GM23338 (cell line): ENCODE results near the gene CSDE1. TPM values are rescaled to one million over a fixed set of nuclear protein-coding genes. Genes with fewer than 3 reads are reported as not detected.

Experiments
- ATAC-seq: fragments of 200-7000 bp; cut with Tn5 transposase; 3 replicates; pipeline ENCODE4 v1.9.1; 2020
- DNase-seq: peaks from one replicate; pipeline ENCODE4 v3.0.0-alpha.2; 2015; ENCODE audit warnings: low spot score
- H2AFZ ChIP-seq: fragments of 200-600 bp; sonication (generic); 2 replicates; pipeline ENCODE4 v1.8.0; 2016; ENCODE audit warnings: antibody characterized with exemption, mild to moderate bottlenecking, moderate library complexity
- H3F3A ChIP-seq: fragments of 200-600 bp; sonication (generic); replicated peaks from 2 replicates; pipeline ENCODE4 v1.8.0; 2017; ENCODE audit warnings: antibody characterized with exemption, mixed run types, low read depth
- H3K27ac ChIP-seq: fragments of 200-600 bp; sonication (generic); 2 replicates; pipeline ENCODE4 v1.6.1; 2016; ENCODE audit warnings: low read depth
- H3K27me3 ChIP-seq: fragments of 200-600 bp; sonication (generic); 2 replicates; pipeline ENCODE4 v1.8.0; 2016; ENCODE audit warnings: mild to moderate bottlenecking, mixed run types, moderate library complexity; ENCODE audit not compliant: insufficient read depth
- H3K36me3 ChIP-seq: fragments of 200-600 bp; sonication (generic); 2 replicates; pipeline ENCODE4 v1.8.0; 2016; ENCODE audit warnings: mild to moderate bottlenecking; ENCODE audit not compliant: insufficient read depth
- H3K4me1 ChIP-seq: fragments of 200-600 bp; sonication (generic); 2 replicates; pipeline ENCODE4 v1.8.0; 2016; ENCODE audit warnings: mild to moderate bottlenecking, moderate library complexity; ENCODE audit not compliant: insufficient read depth
- H3K4me2 ChIP-seq: fragments of 200-600 bp; sonication (generic); 2 replicates; pipeline ENCODE4 v1.7.1; 2017; ENCODE audit warnings: mixed run types
- H3K4me3 ChIP-seq: fragments of 200-600 bp; sonication (generic); 2 replicates; pipeline ENCODE4 v1.6.1; 2016; ENCODE audit warnings: mixed run types
- H3K79me2 ChIP-seq: fragments of 200-600 bp; sonication (generic); replicated peaks from 2 replicates; pipeline ENCODE4 v1.8.0; 2017; ENCODE audit warnings: mild to moderate bottlenecking; ENCODE audit not compliant: insufficient read depth
- H3K9me2 ChIP-seq: fragments of 200-600 bp; sonication (generic); 2 replicates; pipeline ENCODE4 v1.8.0; 2017; ENCODE audit not compliant: insufficient read depth
- H4K20me1 ChIP-seq: fragments of 200-600 bp; sonication (generic); replicated peaks from 2 replicates; pipeline ENCODE4 v1.8.0; 2017; ENCODE audit warnings: mild to moderate bottlenecking; ENCODE audit not compliant: insufficient read depth
- H3K27ac Mint-ChIP-seq: 2 replicates; pipeline ENCODE4 v1.8.0; 2020; ENCODE audit warnings: inconsistent platforms, mild to moderate bottlenecking, moderate library complexity, mixed read lengths
- H3K27me3 Mint-ChIP-seq: 3 replicates; pipeline ENCODE4 v1.8.0; 2022; ENCODE audit warnings: low read depth, mild to moderate bottlenecking, moderate library complexity, mixed read lengths, inconsistent platforms; ENCODE audit not compliant: insufficient read depth, poor library complexity
- H3K36me3 Mint-ChIP-seq: 3 replicates; pipeline ENCODE4 v1.8.0; 2021; ENCODE audit warnings: low read depth, mild to moderate bottlenecking, inconsistent platforms, moderate library complexity, mixed read lengths
- H3K4me1 Mint-ChIP-seq: 3 replicates; pipeline ENCODE4 v1.8.0; 2020; ENCODE audit warnings: mild to moderate bottlenecking, inconsistent platforms, mixed read lengths
- H3K4me3 Mint-ChIP-seq: 3 replicates; pipeline ENCODE4 v1.8.0; 2021; ENCODE audit warnings: moderate library complexity, mild to moderate bottlenecking, inconsistent platforms, mixed read lengths
- H3K9me3 Mint-ChIP-seq: 3 replicates; pipeline ENCODE4 v1.8.0; 2020; ENCODE audit warnings: moderate library complexity, mild to moderate bottlenecking, inconsistent platforms, mixed read lengths
- CTCF ChIP-seq, 2 experiments: fragments of 200-600 bp in 1 of 2; sonication (generic) in 1 of 2; conservative IDR thresholded peaks; 2 replicates each; pipeline versions ENCODE4 v1.5.1 to v1.6.1; 2016 to 2017; ENCODE audit warnings: antibody characterized with exemption in 2 of 2, low read depth in 2 of 2, mild to moderate bottlenecking in 2 of 2, moderate library complexity in 1 of 2
- ETS1 ChIP-seq: IDR thresholded peaks from 2 replicates; pipeline ENCODE4 v1.6.1; 2016; ENCODE audit warnings: antibody characterized with exemption
- EZH2phosphoT487 ChIP-seq: fragments of 200-600 bp; sonication (generic); IDR thresholded peaks from one replicate; pipeline ENCODE4 v1.8.1; 2018; ENCODE audit warnings: antibody characterized with exemption; ENCODE audit not compliant: unreplicated experiment
- STAT1 ChIP-seq: IDR thresholded peaks from one replicate; pipeline ENCODE4 v1.6.1; 2016; ENCODE audit warnings: antibody characterized with exemption; ENCODE audit not compliant: unreplicated experiment
- ZNF462 ChIP-seq: fragments of 250-450 bp; sonication (Bioruptor Pico); IDR thresholded peaks from 2 replicates; pipeline ENCODE4 v1.5.0; 2020; ENCODE audit warnings: mild to moderate bottlenecking, moderate library complexity
- polyA plus RNA-seq: library from polyadenylated mRNA; unstranded; fragments of >200 nt; fragmentation: Nextera tagmentation; extraction: Ambion mirVana; gene quantifications from 2 replicates; pipeline ENCODE4 v1.2.1, GENCODE V29; 2016
- total RNA-seq: library from RNA; depleted of rRNA; stranded (reverse); fragments of >200 nt; shearing (Covaris generic); gene quantifications from 2 replicates; pipeline ENCODE4 v1.2.3, GENCODE V29; 2014

Gene CSDE1
- total and polyA plus RNA-seq, 2 experiments from 2014 or later = 214 to 1,054 TPM

GRCh38 chr1:114723457-114723856, 34.3 kb downstream of the CSDE1 start (continued):
- no peak for TF ChIP-seq ZNF462 (CRISPR knock-in tag)
- no peak for TF ChIP-seq ETS1

- H3K27me3 ChIP-seq = no peaks in the 10 kb centered on the region
- no peaks in the 10 kb centered on the region for H3K9me3 Mint-ChIP-seq
- H3F3A ChIP-seq = peaks cover 11% of the 10 kb centered on the region; the same call in 1 of the 2 replicates
- no peak for DNase-seq
- H3K4me3 Mint-ChIP-seq = no peak overlapping the region
- peaks cover 93% of the 10 kb centered on the region for H3K36me3 Mint-ChIP-seq
- H3K27ac Mint-ChIP-seq = no peak overlapping the region
- peaks cover 74% of the 10 kb centered on the region for H3K36me3 ChIP-seq
- no peaks in the 10 kb centered on the region for H3K9me2 ChIP-seq
- peaks cover 9% of the 10 kb centered on the region for H3K4me1 ChIP-seq
- H3K27ac ChIP-seq = no peak overlapping the region
- no peak overlapping the region for H3K4me3 ChIP-seq
- ATAC-seq = no peak
- peaks cover 10% of the 10 kb centered on the region for H3K79me2 ChIP-seq
- H3K4me1 Mint-ChIP-seq = peaks cover 5% of the 10 kb centered on the region
- H4K20me1 ChIP-seq = peaks cover 7% of the 10 kb centered on the region; the same call in 1 of the 2 replicates
- H3K27me3 Mint-ChIP-seq = peaks cover 12% of the 10 kb centered on the region
- H3K4me2 ChIP-seq = no peak overlapping the region
- no peak overlapping the region for H2AFZ ChIP-seq
- TF ChIP-seq STAT1 = no peak
- no peak for TF ChIP-seq EZH2phosphoT487
- TF ChIP-seq ZNF462 (CRISPR knock-in tag) = no peak
- TF ChIP-seq CTCF (conservative IDR thresholded peaks at IDR 0.05; ENCODE audit: low read depth in 2 of 2) = no peak
Measured at GRCh38 chr1:114720492-114720891, 37.3 kb downstream of the CSDE1 start.
